OCI-LY1 (cell line): Measurements from ENCODE around the gene MYADM.
"Not testable (repeated sequence)": the region's sequence is repeated elsewhere in the genome, so short reads cannot be mapped to it uniquely, and the experiment has no call there.

ENCODE experiments used
- H2AFZ ChIP-seq: fragments of 200-600 bp; sonication (generic), shearing (Covaris generic); 2 replicates; pipeline ENCODE4 v1.6.0; 2014; ENCODE audit warnings: antibody characterized with exemption, mild to moderate bottlenecking, low read length
- H3F3A ChIP-seq: fragments of 200-600 bp; sonication (generic), shearing (Covaris generic); 2 replicates; pipeline ENCODE4 v1.6.0; 2014; ENCODE audit warnings: mild to moderate bottlenecking, antibody characterized with exemption, low read length, moderate library complexity; ENCODE audit not compliant: insufficient read depth
- H3K27ac ChIP-seq: fragments of 200-600 bp; sonication (generic); 2 replicates; pipeline ENCODE4 v1.5.1; 2014; ENCODE audit warnings: low read length, mixed run types, mild to moderate bottlenecking, low read depth; ENCODE audit not compliant: poor library complexity, severe bottlenecking
- H3K27me3 ChIP-seq: fragments of 200-600 bp; sonication (generic); 2 replicates; pipeline ENCODE4 v1.6.0; 2014; ENCODE audit warnings: antibody characterized with exemption, mild to moderate bottlenecking, low read length, moderate library complexity; ENCODE audit not compliant: insufficient read depth
- H3K36me3 ChIP-seq: fragments of 200-600 bp; sonication (generic); 2 replicates; pipeline ENCODE4 v1.6.1; 2014; ENCODE audit warnings: mild to moderate bottlenecking, antibody characterized with exemption, low read length, moderate library complexity, mixed read lengths; ENCODE audit not compliant: insufficient read depth
- H3K4me1 ChIP-seq: fragments of 200-600 bp; sonication (generic); 2 replicates; pipeline ENCODE4 v1.5.1; 2014; ENCODE audit warnings: mild to moderate bottlenecking, low read length, moderate library complexity; ENCODE audit not compliant: insufficient read depth, severe bottlenecking
- H3K4me2 ChIP-seq: fragments of 200-600 bp; sonication (generic), shearing (Covaris generic); 2 replicates; pipeline ENCODE4 v1.6.1; 2014; ENCODE audit warnings: low read length
- H3K4me3 ChIP-seq: fragments of 200-600 bp; sonication (generic); 2 replicates; pipeline ENCODE4 v1.5.1; 2014; ENCODE audit warnings: low read length, low read depth, mild to moderate bottlenecking, mixed read lengths; ENCODE audit not compliant: poor library complexity, severe bottlenecking
- H3K79me2 ChIP-seq: fragments of 200-600 bp; shearing (Covaris generic); 2 replicates; pipeline ENCODE4 v1.6.1; 2016; ENCODE audit warnings: mixed run types, low read length, mixed read lengths; ENCODE audit not compliant: insufficient read depth
- H3K9ac ChIP-seq: fragments of 200-600 bp; sonication (generic), shearing (Covaris generic); 2 replicates; pipeline ENCODE4 v1.6.1; 2014; ENCODE audit warnings: mild to moderate bottlenecking, low read length, mixed read lengths
- H3K9me2 ChIP-seq: fragments of 200-600 bp; sonication (generic), shearing (Covaris generic); 2 replicates; pipeline ENCODE4 v1.6.1; 2014; ENCODE audit warnings: low read depth, mild to moderate bottlenecking, low read length, mixed read lengths
- H3K9me3 ChIP-seq: fragments of 200-600 bp; shearing (Covaris generic); 2 replicates; pipeline ENCODE4 v1.6.1; 2014; ENCODE audit warnings: low read length, mixed read lengths
- H4K20me1 ChIP-seq: fragments of 200-600 bp; sonication (generic), shearing (Covaris generic); 2 replicates; pipeline ENCODE4 v1.6.0; 2016; ENCODE audit warnings: mild to moderate bottlenecking, low read length; ENCODE audit not compliant: insufficient read depth
- EZH2 ChIP-seq: fragments of 200-600 bp; sonication (generic), shearing (Covaris generic); IDR thresholded peaks from 2 replicates; pipeline ENCODE4 v1.8.0; 2017; ENCODE audit warnings: borderline replicate concordance, mixed run types, mild to moderate bottlenecking, antibody characterized with exemption, low read length, moderate library complexity, mixed read lengths
- TF ChIP-seq, protein P1 (sequence below): fragments of 200-600 bp; sonication (generic), shearing (Covaris generic); IDR thresholded peaks from 2 replicates; pipeline ENCODE4 v1.5.1; 2017; ENCODE audit warnings: mild to moderate bottlenecking, antibody characterized with exemption, low read length, moderate library complexity, mixed read lengths

Gene MYADM

DNA sequence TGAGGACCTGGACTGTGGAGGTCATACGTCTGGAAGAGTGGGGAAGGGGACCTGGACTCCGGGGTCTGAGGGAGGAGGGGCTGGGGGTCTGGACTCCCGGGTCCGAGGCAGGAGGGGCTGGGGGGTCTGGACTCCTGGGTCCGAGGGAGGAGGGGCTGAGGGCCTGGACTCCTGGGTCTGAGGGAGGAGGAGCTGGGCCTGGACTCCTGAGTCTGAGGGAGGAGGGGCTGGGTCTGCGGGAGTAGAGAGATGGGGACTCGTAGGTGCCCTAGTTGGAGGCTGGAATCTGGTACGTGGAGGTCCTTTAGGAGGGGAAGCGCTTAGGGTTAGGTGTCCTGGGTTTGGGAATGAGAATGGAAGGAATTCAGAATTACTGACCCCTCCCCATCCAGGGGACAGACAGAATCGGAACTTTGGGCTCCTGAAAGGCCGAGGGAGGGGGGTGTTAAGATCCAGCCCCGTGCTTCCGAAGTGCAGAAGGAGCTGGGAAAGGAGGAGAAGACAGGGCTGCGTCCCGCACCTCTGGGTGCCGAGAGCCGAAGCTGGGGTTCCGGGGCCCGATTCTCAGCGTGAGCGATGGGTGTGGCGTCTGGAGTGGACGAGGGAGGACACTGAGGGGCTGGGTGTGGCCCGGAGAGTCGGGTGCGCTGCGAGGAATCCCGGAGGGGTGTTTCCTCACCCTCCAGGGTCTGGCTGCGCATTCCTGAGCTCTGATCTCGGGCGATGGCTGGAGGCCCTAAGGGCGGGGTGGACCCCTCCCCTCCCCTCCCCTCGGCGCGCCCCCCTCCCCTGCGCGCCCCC, 608 bp downstream of the MYADM start:
- Histone ChIP-seq H3K4me1 (no peaks in the 10 kb centered on the region), H3K9ac (no peak overlapping the region), H3F3A (no peaks in the 10 kb centered on the region), H4K20me1 (no peaks in the 10 kb centered on the region), H2AFZ (no peak overlapping the region), H3K79me2 (no peaks in the 10 kb centered on the region), H3K9me2 (no peaks in the 10 kb centered on the region), H3K9me3 (no peaks in the 10 kb centered on the region), H3K36me3 (no peaks in the 10 kb centered on the region), H3K27ac (no peak overlapping the region), H3K4me3 (no peak overlapping the region), H3K4me2 (no peak overlapping the region), H3K27me3 (no peaks in the 10 kb centered on the region)
- TF ChIP-seq, protein P1, sequence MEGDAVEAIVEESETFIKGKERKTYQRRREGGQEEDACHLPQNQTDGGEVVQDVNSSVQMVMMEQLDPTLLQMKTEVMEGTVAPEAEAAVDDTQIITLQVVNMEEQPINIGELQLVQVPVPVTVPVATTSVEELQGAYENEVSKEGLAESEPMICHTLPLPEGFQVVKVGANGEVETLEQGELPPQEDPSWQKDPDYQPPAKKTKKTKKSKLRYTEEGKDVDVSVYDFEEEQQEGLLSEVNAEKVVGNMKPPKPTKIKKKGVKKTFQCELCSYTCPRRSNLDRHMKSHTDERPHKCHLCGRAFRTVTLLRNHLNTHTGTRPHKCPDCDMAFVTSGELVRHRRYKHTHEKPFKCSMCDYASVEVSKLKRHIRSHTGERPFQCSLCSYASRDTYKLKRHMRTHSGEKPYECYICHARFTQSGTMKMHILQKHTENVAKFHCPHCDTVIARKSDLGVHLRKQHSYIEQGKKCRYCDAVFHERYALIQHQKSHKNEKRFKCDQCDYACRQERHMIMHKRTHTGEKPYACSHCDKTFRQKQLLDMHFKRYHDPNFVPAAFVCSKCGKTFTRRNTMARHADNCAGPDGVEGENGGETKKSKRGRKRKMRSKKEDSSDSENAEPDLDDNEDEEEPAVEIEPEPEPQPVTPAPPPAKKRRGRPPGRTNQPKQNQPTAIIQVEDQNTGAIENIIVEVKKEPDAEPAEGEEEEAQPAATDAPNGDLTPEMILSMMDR: no peak

DNA sequence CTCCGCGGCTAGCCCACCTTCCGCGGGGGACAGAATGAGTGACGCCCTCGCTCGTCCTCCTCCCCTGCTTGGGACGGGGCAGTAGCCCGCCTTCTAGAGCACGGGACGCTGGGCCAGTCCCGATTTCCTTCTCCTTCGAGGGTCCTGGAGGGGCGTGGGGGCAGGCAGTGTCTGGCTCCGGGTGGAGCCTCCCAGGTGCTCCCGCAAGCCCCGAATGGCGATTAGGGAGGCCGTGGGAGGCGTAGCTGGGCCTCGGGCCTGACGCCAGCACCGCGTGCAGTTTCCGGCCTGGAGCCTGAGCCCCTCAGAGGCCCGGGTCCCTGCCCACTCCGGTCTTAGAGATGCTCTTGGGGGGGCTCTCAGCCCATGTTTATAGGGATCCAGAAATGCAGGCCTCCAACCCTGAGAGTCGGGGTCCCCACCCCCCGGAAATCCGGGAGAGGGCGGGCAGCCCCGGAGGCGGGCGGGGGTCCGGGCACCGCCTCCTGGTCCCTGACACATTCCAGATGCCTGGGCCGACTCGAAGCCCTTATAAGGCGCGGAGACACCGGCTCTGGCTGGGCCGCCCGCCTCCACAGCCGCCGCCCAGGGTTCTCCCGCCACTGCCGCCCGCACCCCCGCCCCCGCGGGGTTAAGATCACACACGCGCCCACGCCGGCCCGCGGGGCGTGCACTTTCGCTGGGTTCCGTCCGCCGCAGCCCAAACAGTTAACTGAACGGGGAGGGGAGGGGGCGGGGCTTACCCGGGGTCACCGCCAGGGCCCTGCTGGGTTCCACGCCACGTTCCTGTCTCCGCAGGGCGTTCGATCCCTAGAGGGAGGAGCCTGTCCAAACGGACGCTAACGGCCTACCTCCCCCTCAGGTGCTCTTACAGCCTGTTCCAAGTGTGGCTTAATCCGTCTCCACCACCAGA, 1.5 kb downstream of the MYADM start:
- Histone ChIP-seq H3K4me2 (no peak overlapping the region), H3K27me3 (no peaks in the 10 kb centered on the region), H3K4me3 (no peak overlapping the region), H3K9ac (no peak overlapping the region), H3F3A (no peaks in the 10 kb centered on the region), H3K9me3 (no peaks in the 10 kb centered on the region), H3K9me2 (no peaks in the 10 kb centered on the region), H4K20me1 (no peaks in the 10 kb centered on the region), H2AFZ (no peak overlapping the region), H3K79me2 (no peaks in the 10 kb centered on the region), H3K27ac (no peak overlapping the region), H3K4me1 (no peaks in the 10 kb centered on the region), H3K36me3 (no peaks in the 10 kb centered on the region)
- TF ChIP-seq, protein P1: no peak
- no peak for TF ChIP-seq EZH2

DNA sequence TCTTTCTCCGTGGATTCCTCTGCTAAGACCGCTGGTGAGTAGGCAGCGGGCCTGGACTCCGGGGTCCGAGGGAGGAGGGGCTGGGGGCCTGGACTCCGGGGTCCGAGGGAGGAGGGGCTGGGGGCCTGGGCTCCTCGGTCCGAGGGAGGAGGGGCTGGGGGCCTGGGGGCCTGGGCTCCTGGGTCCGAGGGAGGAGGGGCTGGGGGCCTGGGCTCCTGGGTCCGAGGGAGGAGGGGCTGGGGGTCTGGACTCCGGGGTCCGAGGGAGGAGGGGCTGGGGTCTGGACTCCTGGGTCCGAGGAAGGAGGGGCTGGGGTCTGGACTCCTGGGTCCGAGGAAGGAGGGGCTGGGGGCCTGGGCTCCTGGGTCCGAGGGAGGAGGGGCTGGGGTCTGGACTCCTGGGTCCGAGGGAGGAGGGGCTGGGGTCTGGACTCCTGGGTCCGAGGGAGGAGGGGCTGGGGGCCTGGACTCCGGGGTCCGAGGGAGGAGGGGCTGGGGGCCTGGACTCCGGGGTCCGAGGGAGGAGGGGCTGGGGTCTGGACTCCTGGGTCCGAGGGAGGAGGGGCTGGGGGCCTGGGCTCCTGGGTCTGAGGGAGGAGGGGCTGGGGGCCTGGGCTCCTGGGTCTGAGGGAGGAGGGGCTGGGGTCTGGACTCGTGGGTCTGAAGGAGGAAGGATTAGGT, 2.3 kb downstream of the MYADM start:
- H3K4me2 ChIP-seq, H3F3A ChIP-seq, H3K36me3 ChIP-seq, H3K27me3 ChIP-seq, H3K4me3 ChIP-seq, H3K9me2 ChIP-seq, H3K4me1 ChIP-seq, H3K27ac ChIP-seq, H4K20me1 ChIP-seq, H3K9ac ChIP-seq, H3K9me3 ChIP-seq, H2AFZ ChIP-seq, H3K79me2 ChIP-seq: not testable (repeated sequence)
